GM23338 (cell line): ENCODE measurements around the gene SLC9A8. TPM values are rescaled to one million over a fixed set of nuclear protein-coding genes. Genes with fewer than 3 reads are reported as not detected.

Source experiments
- ATAC-seq: fragments of 200-7000 bp; cut with Tn5 transposase; 3 replicates; pipeline ENCODE4 v1.9.1; 2020
- DNase-seq: peaks from one replicate; pipeline ENCODE4 v3.0.0-alpha.2; 2015; ENCODE audit warnings: low spot score
- H2AFZ ChIP-seq: fragments of 200-600 bp; sonication (generic); 2 replicates; pipeline ENCODE4 v1.8.0; 2016; ENCODE audit warnings: antibody characterized with exemption, mild to moderate bottlenecking, moderate library complexity
- H3F3A ChIP-seq: fragments of 200-600 bp; sonication (generic); replicated peaks from 2 replicates; pipeline ENCODE4 v1.8.0; 2017; ENCODE audit warnings: antibody characterized with exemption, mixed run types, low read depth
- H3K27ac ChIP-seq: fragments of 200-600 bp; sonication (generic); 2 replicates; pipeline ENCODE4 v1.6.1; 2016; ENCODE audit warnings: low read depth
- H3K27me3 ChIP-seq: fragments of 200-600 bp; sonication (generic); 2 replicates; pipeline ENCODE4 v1.8.0; 2016; ENCODE audit warnings: mild to moderate bottlenecking, mixed run types, moderate library complexity; ENCODE audit not compliant: insufficient read depth
- H3K36me3 ChIP-seq: fragments of 200-600 bp; sonication (generic); 2 replicates; pipeline ENCODE4 v1.8.0; 2016; ENCODE audit warnings: mild to moderate bottlenecking; ENCODE audit not compliant: insufficient read depth
- H3K4me1 ChIP-seq: fragments of 200-600 bp; sonication (generic); 2 replicates; pipeline ENCODE4 v1.8.0; 2016; ENCODE audit warnings: mild to moderate bottlenecking, moderate library complexity; ENCODE audit not compliant: insufficient read depth
- H3K4me2 ChIP-seq: fragments of 200-600 bp; sonication (generic); 2 replicates; pipeline ENCODE4 v1.7.1; 2017; ENCODE audit warnings: mixed run types
- H3K4me3 ChIP-seq: fragments of 200-600 bp; sonication (generic); 2 replicates; pipeline ENCODE4 v1.6.1; 2016; ENCODE audit warnings: mixed run types
- H3K79me2 ChIP-seq: fragments of 200-600 bp; sonication (generic); replicated peaks from 2 replicates; pipeline ENCODE4 v1.8.0; 2017; ENCODE audit warnings: mild to moderate bottlenecking; ENCODE audit not compliant: insufficient read depth
- H3K9me2 ChIP-seq: fragments of 200-600 bp; sonication (generic); 2 replicates; pipeline ENCODE4 v1.8.0; 2017; ENCODE audit not compliant: insufficient read depth
- H4K20me1 ChIP-seq: fragments of 200-600 bp; sonication (generic); replicated peaks from 2 replicates; pipeline ENCODE4 v1.8.0; 2017; ENCODE audit warnings: mild to moderate bottlenecking; ENCODE audit not compliant: insufficient read depth
- H3K27ac Mint-ChIP-seq: 2 replicates; pipeline ENCODE4 v1.8.0; 2020; ENCODE audit warnings: inconsistent platforms, mild to moderate bottlenecking, moderate library complexity, mixed read lengths
- H3K27me3 Mint-ChIP-seq: 3 replicates; pipeline ENCODE4 v1.8.0; 2022; ENCODE audit warnings: low read depth, mild to moderate bottlenecking, moderate library complexity, mixed read lengths, inconsistent platforms; ENCODE audit not compliant: insufficient read depth, poor library complexity
- H3K36me3 Mint-ChIP-seq: 3 replicates; pipeline ENCODE4 v1.8.0; 2021; ENCODE audit warnings: low read depth, mild to moderate bottlenecking, inconsistent platforms, moderate library complexity, mixed read lengths
- H3K4me1 Mint-ChIP-seq: 3 replicates; pipeline ENCODE4 v1.8.0; 2020; ENCODE audit warnings: mild to moderate bottlenecking, inconsistent platforms, mixed read lengths
- H3K4me3 Mint-ChIP-seq: 3 replicates; pipeline ENCODE4 v1.8.0; 2021; ENCODE audit warnings: moderate library complexity, mild to moderate bottlenecking, inconsistent platforms, mixed read lengths
- H3K9me3 Mint-ChIP-seq: 3 replicates; pipeline ENCODE4 v1.8.0; 2020; ENCODE audit warnings: moderate library complexity, mild to moderate bottlenecking, inconsistent platforms, mixed read lengths
- CREB1 ChIP-seq: fragments of 250-450 bp; sonication (Bioruptor Pico); IDR thresholded peaks from 2 replicates; pipeline ENCODE4 v1.5.0; 2020; ENCODE audit warnings: low read depth, mild to moderate bottlenecking, moderate library complexity
- EZH2phosphoT487 ChIP-seq: fragments of 200-600 bp; sonication (generic); IDR thresholded peaks from one replicate; pipeline ENCODE4 v1.8.1; 2018; ENCODE audit warnings: antibody characterized with exemption; ENCODE audit not compliant: unreplicated experiment
- JUNB ChIP-seq: IDR thresholded peaks from one replicate; pipeline ENCODE4 v1.6.1; 2016; ENCODE audit warnings: antibody characterized with exemption; ENCODE audit not compliant: unreplicated experiment
- NANOG ChIP-seq: IDR thresholded peaks from 2 replicates; pipeline ENCODE4 v1.6.1; 2016; ENCODE audit warnings: antibody characterized with exemption, borderline replicate concordance
- POLR2AphosphoS5 ChIP-seq: IDR thresholded peaks from 2 replicates; pipeline ENCODE4 v1.6.1; 2016; ENCODE audit warnings: antibody characterized with exemption, low read depth
- STAT1 ChIP-seq: IDR thresholded peaks from one replicate; pipeline ENCODE4 v1.6.1; 2016; ENCODE audit warnings: antibody characterized with exemption; ENCODE audit not compliant: unreplicated experiment
- ZNF114 ChIP-seq: fragments of 250-450 bp; sonication (Bioruptor Pico); IDR thresholded peaks from 2 replicates; pipeline ENCODE4 v1.5.0; 2020; ENCODE audit warnings: mild to moderate bottlenecking, moderate library complexity
- ZNF331 ChIP-seq: fragments of 250-450 bp; sonication (Bioruptor Pico); IDR thresholded peaks from 2 replicates; pipeline ENCODE4 v1.5.0; 2020; ENCODE audit warnings: low read depth, mild to moderate bottlenecking, moderate library complexity
- polyA plus RNA-seq: library from polyadenylated mRNA; unstranded; fragments of >200 nt; fragmentation: Nextera tagmentation; extraction: Ambion mirVana; gene quantifications from 2 replicates; pipeline ENCODE4 v1.2.1, GENCODE V29; 2016
- total RNA-seq: library from RNA; depleted of rRNA; stranded (reverse); fragments of >200 nt; shearing (Covaris generic); gene quantifications from 2 replicates; pipeline ENCODE4 v1.2.3, GENCODE V29; 2014
- TF ChIP-seq, protein P1 (sequence below): fragments of 250-450 bp; sonication (Bioruptor Pico); IDR thresholded peaks from 2 replicates; pipeline ENCODE4 v1.5.0; 2020; ENCODE audit warnings: mild to moderate bottlenecking, moderate library complexity

Gene SLC9A8
- total and polyA plus RNA-seq, 2 experiments from 2014 or later, result 2.6 to 6.4 TPM

DNA sequence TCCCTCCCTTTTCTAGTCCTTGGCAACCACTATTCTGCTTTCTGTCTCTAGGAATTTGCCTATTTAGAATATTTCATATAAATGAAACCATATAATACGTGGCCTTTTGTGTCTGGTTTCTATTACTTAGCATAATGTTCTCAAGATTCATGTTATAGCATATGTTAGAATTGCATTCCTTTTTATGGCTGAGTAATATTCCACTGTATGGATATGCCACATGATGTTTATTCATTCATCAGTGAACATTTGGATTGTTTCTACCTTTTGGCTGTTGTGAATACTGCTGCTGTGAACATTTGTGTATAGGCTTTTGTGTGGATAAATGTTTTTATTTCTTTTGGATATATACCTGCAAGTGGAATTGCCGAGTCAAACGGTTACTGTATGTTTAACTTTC, 7.1 kb downstream of the SLC9A8 start (continued):
- TF ChIP-seq, protein P1, sequence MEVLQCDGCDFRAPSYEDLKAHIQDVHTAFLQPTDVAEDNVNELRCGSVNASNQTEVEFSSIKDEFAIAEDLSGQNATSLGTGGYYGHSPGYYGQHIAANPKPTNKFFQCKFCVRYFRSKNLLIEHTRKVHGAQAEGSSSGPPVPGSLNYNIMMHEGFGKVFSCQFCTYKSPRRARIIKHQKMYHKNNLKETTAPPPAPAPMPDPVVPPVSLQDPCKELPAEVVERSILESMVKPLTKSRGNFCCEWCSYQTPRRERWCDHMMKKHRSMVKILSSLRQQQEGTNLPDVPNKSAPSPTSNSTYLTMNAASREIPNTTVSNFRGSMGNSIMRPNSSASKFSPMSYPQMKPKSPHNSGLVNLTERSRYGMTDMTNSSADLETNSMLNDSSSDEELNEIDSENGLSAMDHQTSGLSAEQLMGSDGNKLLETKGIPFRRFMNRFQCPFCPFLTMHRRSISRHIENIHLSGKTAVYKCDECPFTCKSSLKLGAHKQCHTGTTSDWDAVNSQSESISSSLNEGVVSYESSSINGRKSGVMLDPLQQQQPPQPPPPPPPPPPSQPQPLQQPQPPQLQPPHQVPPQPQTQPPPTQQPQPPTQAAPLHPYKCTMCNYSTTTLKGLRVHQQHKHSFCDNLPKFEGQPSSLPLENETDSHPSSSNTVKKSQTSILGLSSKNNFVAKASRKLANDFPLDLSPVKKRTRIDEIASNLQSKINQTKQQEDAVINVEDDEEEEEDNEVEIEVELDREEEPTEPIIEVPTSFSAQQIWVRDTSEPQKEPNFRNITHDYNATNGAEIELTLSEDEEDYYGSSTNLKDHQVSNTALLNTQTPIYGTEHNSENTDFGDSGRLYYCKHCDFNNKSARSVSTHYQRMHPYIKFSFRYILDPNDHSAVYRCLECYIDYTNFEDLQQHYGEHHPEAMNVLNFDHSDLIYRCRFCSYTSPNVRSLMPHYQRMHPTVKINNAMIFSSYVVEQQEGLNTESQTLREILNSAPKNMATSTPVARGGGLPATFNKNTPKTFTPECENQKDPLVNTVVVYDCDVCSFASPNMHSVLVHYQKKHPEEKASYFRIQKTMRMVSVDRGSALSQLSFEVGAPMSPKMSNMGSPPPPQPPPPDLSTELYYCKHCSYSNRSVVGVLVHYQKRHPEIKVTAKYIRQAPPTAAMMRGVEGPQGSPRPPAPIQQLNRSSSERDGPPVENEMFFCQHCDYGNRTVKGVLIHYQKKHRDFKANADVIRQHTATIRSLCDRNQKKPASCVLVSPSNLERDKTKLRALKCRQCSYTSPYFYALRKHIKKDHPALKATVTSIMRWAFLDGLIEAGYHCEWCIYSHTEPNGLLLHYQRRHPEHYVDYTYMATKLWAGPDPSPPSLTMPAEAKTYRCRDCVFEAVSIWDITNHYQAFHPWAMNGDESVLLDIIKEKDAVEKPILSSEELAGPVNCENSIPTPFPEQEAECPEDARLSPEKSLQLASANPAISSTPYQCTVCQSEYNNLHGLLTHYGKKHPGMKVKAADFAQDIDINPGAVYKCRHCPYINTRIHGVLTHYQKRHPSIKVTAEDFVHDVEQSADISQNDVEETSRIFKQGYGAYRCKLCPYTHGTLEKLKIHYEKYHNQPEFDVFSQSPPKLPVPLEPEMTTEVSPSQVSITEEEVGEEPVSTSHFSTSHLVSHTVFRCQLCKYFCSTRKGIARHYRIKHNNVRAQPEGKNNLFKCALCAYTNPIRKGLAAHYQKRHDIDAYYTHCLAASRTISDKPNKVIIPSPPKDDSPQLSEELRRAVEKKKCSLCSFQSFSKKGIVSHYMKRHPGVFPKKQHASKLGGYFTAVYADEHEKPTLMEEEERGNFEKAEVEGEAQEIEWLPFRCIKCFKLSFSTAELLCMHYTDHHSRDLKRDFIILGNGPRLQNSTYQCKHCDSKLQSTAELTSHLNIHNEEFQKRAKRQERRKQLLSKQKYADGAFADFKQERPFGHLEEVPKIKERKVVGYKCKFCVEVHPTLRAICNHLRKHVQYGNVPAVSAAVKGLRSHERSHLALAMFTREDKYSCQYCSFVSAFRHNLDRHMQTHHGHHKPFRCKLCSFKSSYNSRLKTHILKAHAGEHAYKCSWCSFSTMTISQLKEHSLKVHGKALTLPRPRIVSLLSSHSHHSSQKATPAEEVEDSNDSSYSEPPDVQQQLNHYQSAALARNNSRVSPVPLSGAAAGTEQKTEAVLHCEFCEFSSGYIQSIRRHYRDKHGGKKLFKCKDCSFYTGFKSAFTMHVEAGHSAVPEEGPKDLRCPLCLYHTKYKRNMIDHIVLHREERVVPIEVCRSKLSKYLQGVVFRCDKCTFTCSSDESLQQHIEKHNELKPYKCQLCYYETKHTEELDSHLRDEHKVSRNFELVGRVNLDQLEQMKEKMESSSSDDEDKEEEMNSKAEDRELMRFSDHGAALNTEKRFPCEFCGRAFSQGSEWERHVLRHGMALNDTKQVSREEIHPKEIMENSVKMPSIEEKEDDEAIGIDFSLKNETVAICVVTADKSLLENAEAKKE, result no peak
- TF ChIP-seq ZNF114 (CRISPR knock-in tag) (no peak), POLR2AphosphoS5 (no peak)

DNA sequence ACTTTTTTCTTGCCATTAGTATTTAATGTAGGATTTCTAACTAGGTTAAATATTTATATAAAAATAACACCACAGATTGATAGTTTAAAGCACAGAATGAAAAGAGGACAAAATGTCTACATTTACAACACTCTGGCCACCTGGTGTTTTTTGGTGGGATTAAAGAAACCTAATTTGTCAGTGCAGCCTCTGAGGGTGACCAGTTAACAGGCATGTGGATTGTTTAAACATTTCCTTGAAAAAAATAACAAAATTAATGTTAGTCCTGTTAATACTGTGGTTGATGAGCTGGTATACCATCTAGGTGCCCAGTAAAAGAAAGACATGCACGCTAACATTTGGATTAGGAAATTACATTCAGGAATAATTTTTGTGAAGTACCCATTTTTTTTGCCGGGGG, 8.8 kb downstream of the SLC9A8 start:
- no peak overlapping the region for H3K4me3 ChIP-seq
- H3K4me1 ChIP-seq, result no peaks in the 10 kb centered on the region
- H3K4me2 ChIP-seq, result no peak overlapping the region
- H3K27ac Mint-ChIP-seq, result no peak overlapping the region
- DNase-seq, result no peak
- peaks cover 3% of the 10 kb centered on the region; the same call in 1 of the 2 replicates for H3K9me2 ChIP-seq
- H3F3A ChIP-seq, result no peaks in the 10 kb centered on the region
- peaks cover 2% of the 10 kb centered on the region; the same call in 1 of the 2 replicates for H4K20me1 ChIP-seq
- H3K4me1 Mint-ChIP-seq, result 0 out of 3 replicates have a peak, but pooled peaks cover 3% of the 10 kb centered on the region
- H3K4me3 Mint-ChIP-seq, result no peak overlapping the region
- H3K9me3 Mint-ChIP-seq, result peaks cover 3% of the 10 kb centered on the region; the same call in 1 of the 3 replicates
- no peaks in the 10 kb centered on the region for H3K27me3 ChIP-seq
- ATAC-seq, result no peak
- H3K27ac ChIP-seq, result no peak overlapping the region
- no peaks in the 10 kb centered on the region; the same call in 1 of the 2 replicates for H3K79me2 ChIP-seq
- no peak overlapping the region for H2AFZ ChIP-seq
- H3K27me3 Mint-ChIP-seq, result peaks cover 2% of the 10 kb centered on the region
- peaks cover 21% of the 10 kb centered on the region for H3K36me3 ChIP-seq
- H3K36me3 Mint-ChIP-seq, result peaks cover 29% of the 10 kb centered on the region
- TF ChIP-seq EZH2phosphoT487 (no peak), CREB1 (CRISPR knock-in tag) (no peak), NANOG (no peak), STAT1 (no peak), JUNB (no peak), ZNF331 (no peak)
- TF ChIP-seq, protein P1, result no peak
